ENCODE data around the gene HBS1L.
A peak's percentile ranks its signal among the peaks of the same experiment; 100 is the strongest.

HBS1L gene

DNA sequence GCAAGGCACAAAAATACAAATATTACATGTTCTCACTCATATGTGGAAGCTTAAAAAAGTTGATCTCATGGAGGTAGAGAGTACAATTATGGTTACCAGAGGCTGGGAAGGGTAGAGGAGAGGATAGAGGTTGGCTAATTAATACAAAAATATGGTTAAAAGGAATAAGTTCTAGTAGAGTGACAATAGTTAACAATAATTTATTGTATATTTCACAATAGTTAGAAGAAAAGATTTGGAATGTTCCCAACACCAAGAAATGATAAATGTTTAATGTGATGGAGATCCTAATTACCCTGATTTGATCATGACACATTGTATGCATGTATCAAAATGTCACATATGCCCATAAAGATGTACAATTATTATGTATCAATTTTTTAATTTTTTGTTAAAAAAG is 106.5 kb downstream of the HBS1L start:
- TF ChIP-seq, protein P1, sequence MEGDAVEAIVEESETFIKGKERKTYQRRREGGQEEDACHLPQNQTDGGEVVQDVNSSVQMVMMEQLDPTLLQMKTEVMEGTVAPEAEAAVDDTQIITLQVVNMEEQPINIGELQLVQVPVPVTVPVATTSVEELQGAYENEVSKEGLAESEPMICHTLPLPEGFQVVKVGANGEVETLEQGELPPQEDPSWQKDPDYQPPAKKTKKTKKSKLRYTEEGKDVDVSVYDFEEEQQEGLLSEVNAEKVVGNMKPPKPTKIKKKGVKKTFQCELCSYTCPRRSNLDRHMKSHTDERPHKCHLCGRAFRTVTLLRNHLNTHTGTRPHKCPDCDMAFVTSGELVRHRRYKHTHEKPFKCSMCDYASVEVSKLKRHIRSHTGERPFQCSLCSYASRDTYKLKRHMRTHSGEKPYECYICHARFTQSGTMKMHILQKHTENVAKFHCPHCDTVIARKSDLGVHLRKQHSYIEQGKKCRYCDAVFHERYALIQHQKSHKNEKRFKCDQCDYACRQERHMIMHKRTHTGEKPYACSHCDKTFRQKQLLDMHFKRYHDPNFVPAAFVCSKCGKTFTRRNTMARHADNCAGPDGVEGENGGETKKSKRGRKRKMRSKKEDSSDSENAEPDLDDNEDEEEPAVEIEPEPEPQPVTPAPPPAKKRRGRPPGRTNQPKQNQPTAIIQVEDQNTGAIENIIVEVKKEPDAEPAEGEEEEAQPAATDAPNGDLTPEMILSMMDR (IDR thresholded peaks at IDR 0.05), result no peak
- peaks cover 9% of the 10 kb centered on the region for H3K9me3 Mint-ChIP-seq
- H3K36me3 Mint-ChIP-seq (ENCODE audit: low read depth), result no peaks in the 10 kb centered on the region
- H3K27me3 Mint-ChIP-seq (ENCODE audit: low read depth, poor library complexity), result peaks cover 4% of the 10 kb centered on the region
- DNase-seq, result no peak
- H3K4me3 Mint-ChIP-seq, result no peak overlapping the region
- H3K4me1 Mint-ChIP-seq, result no peaks in the 10 kb centered on the region
- no peak overlapping the region for H3K27ac Mint-ChIP-seq

- Mint-ChIP-seq H3K4me3 (no peak overlapping the region), H3K36me3 (ENCODE audit: low read depth) (no peaks in the 10 kb centered on the region), H3K27me3 (ENCODE audit: low read depth, poor library complexity) (no peaks in the 10 kb centered on the region), H3K27ac (no peak overlapping the region), H3K9me3 (peaks cover 9% of the 10 kb centered on the region), H3K4me1 (peaks cover 5% of the 10 kb centered on the region)
- TF ChIP-seq, protein P1 (IDR thresholded peaks at IDR 0.05), result no peak
- DNase-seq, result no peak
Measured at GRCh38 chr6:134945045-134945444, 109.6 kb downstream of the HBS1L start.

GRCh38 chr6:134943522-134944111 is 111.0 kb downstream of the HBS1L start:
- DNase-seq, result no peak
- Mint-ChIP-seq H3K9me3 (peaks cover 9% of the 10 kb centered on the region), H3K4me1 (peaks cover 5% of the 10 kb centered on the region), H3K4me3 (no peak overlapping the region), H3K36me3 (ENCODE audit: low read depth) (no peaks in the 10 kb centered on the region), H3K27me3 (ENCODE audit: low read depth, poor library complexity) (no peaks in the 10 kb centered on the region), H3K27ac (no peak overlapping the region)
- TF ChIP-seq, protein P1 (IDR thresholded peaks at IDR 0.05), result no peak

DNA sequence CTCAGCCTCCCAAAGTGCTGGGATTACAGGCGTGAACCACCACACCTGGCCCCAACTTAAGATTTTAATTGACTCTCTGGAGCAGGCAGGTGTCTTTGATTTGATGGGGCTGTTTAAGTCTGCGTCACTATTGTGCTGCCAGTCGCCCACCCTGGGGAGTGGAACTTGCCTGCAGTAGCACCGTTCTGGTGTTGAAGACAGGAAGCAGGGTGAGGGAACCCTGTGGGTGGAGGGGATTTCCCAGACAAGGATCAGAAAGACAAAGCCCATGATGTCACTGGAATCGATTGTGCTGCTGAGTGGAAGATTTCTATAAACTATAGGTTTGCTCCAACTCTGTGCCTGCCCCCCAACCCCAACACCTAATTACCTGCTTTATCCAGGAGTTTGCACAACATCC is 115.7 kb downstream of the HBS1L start:
- peaks cover 3% of the 10 kb centered on the region for H3K27me3 Mint-ChIP-seq (ENCODE audit: low read depth, poor library complexity)
- peaks cover 23% of the 10 kb centered on the region for H3K4me1 Mint-ChIP-seq
- no peaks in the 10 kb centered on the region for H3K9me3 Mint-ChIP-seq
- H3K4me3 Mint-ChIP-seq, result no peak overlapping the region
- TF ChIP-seq, protein P1 (IDR thresholded peaks at IDR 0.05), result no peak
- no peaks in the 10 kb centered on the region for H3K36me3 Mint-ChIP-seq (ENCODE audit: low read depth)
- H3K27ac Mint-ChIP-seq, result no peak overlapping the region
- no peak for DNase-seq

- H3K4me3 Mint-ChIP-seq, result no peak overlapping the region
- no peak for DNase-seq
- TF ChIP-seq, protein P1 (IDR thresholded peaks at IDR 0.05), result no peak
- no peaks in the 10 kb centered on the region for H3K36me3 Mint-ChIP-seq (ENCODE audit: low read depth)
- H3K27me3 Mint-ChIP-seq (ENCODE audit: low read depth, poor library complexity), result peaks cover 7% of the 10 kb centered on the region
- no peaks in the 10 kb centered on the region for H3K9me3 Mint-ChIP-seq
- peaks cover 22% of the 10 kb centered on the region for H3K4me1 Mint-ChIP-seq
- peak overlapping the region; percentile 50 for H3K27ac Mint-ChIP-seq
Measured at GRCh38 chr6:134937426-134937825, 117.2 kb downstream of the HBS1L start.

- Mint-ChIP-seq H3K4me3 (no peak overlapping the region), H3K4me1 (peaks cover 18% of the 10 kb centered on the region), H3K27me3 (ENCODE audit: low read depth, poor library complexity) (peaks cover 10% of the 10 kb centered on the region), H3K36me3 (ENCODE audit: low read depth) (no peaks in the 10 kb centered on the region), H3K27ac (peak overlapping the region; percentile 50), H3K9me3 (no peaks in the 10 kb centered on the region)
- no peak for DNase-seq
- TF ChIP-seq, protein P1 (IDR thresholded peaks at IDR 0.05), result no peak
Measured at GRCh38 chr6:134936931-134937330, 117.7 kb downstream of the HBS1L start.
